ENCODE measurements around the gene GRM4.

The GRM4 gene

DNA sequence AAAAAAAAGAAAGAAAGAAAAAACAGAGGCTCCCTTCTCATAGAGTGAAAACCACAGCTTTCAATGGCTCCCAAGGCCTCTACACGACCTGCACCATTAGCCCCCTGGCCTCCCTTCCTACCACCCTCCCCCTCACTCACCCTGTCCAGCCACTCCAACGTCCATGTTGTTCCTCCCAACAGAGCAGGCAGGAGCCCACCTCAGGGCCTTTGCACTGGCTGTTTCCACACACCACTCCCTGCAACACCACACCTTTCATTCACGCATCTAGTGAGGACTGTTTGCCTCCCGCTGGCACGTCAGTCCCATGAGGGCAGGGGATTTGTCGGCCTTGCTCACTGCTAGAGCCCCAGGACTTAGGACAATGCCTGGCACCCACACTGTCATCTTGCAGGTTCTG lies 39.5 kb downstream of the GRM4 start:
- no peak for DNase-seq

GRCh38 chr6:34104628-34105027 lies 41.3 kb downstream of the GRM4 start:
- no peak for DNase-seq

GRCh38 chr6:34104186-34104585 lies 41.7 kb downstream of the GRM4 start:
- no peak for DNase-seq

GRCh38 chr6:34103321-34103720 lies 42.6 kb downstream of the GRM4 start:
- no peak for DNase-seq

GRCh38 chr6:34102696-34103095 lies 43.2 kb downstream of the GRM4 start:
- no peak for DNase-seq

GRCh38 chr6:34102099-34102656 lies 43.7 kb downstream of the GRM4 start:
- DNase-seq, result no peak

- DNase-seq, result no peak
These were observed 45.1 kb downstream of the GRM4 start for GRCh38 chr6:34100788-34101187.

DNA sequence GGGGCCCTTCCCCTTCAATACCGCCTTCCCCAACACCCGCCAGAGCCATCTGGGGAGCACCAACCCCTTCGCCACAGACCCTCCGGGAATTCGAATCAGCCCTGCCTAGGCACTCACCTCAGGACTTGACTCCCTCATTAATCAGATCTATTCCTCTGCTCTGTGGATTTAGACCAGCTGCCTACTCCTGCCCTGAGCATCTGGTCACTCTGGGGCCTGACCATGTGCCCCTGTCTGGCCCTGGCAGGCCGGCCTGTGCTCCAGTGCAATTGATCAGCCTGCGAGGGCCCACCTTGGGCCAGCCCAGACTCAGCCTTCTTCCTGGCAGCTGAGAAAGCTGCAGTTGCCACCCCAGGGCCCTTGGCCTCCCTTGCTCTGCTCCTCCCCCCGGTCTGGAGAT lies 46.0 kb downstream of the GRM4 start:
- no peak for DNase-seq

- no peak for DNase-seq
These were observed 47.6 kb downstream of the GRM4 start for GRCh38 chr6:34098045-34098936.

DNA sequence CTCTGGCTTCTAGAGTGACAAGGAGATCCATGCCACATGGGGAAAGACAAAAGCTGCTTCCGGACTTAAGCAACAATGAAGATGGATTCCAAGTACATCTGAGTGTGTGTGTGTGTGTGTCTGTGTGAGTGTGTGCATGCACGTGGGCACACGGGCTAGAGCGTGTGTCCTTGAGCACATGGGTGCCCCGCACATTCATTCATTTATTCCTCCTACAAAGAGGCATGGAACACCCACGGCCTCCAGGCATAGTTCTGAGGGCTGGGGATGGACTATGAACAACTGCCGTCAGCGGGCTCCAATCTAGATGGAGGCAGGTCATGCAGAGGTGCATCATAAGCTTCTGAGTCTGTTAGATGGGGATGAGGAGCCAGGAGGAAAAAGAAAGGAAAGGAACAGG lies 49.1 kb downstream of the GRM4 start:
- DNase-seq, result no peak

- no peak for DNase-seq
These were observed 49.7 kb downstream of the GRM4 start for GRCh38 chr6:34096193-34096592.

DNA sequence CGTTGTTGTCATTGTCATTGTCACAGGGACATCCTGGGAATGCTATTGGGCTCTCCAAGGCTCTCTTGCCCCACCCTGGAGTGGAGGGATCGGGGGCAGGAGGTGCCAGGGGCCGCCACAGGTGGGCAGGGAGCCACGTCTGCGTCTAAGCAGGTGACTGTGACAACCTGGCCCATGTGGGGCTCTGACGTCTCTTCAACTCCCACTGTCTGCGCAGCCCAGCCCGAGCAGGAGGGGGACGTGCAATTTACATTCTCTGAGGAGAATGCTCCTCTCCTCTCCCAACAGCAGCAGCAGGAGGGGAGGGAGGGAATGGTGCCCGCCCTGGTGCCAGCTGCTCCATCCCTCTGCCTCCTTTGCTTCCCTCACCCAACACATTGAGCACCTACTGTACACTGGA lies 50.1 kb downstream of the GRM4 start:
- no peak for DNase-seq

DNA sequence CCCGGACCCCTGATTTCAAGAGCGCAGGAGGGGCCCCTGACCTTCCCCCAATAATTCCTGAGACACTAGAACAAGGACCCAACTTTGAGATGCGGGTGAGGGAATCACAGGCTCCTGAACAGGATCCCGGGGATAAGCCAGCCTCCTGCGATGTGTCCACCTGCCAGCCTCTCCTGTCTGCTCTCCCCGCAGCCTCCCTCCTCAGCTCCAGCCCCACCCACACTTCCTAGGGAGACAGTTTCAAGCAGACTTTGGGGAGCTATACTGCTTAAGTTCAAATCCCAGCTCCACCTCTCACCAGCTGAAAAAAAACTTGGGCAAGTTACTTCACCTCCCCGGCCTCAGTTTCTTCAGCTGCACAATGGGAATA lies 50.8 kb downstream of the GRM4 start:
- no peak for DNase-seq

GRCh38 chr6:34094474-34095135 lies 51.3 kb downstream of the GRM4 start:
- no peak for DNase-seq

DNA sequence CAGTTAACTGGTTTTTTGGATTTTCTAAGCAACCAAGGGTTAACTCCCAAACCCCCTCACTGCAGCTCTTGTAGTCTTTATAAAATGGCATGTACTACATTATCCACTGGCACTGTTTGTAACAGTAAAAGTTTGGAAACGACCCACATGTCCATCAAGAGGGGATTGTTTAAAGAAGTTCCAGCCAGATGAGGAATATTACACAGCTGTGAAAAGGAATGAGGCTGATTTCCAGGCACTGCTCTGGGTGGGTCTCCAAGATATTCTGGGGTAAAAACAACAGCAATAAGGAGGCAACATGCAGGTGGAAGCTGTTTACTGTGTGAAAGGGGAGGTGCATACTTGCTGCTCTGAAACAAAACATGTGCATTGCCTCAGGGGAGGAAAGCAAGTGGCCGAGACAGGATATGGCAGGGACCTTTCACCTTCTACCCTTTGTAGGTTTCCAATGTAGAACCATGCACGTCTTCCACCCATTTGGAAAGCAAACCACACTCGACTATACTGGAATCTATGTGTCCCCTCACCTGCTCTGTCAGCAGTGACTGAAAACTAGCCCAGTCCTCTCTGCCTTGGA lies 51.9 kb downstream of the GRM4 start:
- no peak for DNase-seq

GRCh38 chr6:34093206-34093605 lies 52.7 kb downstream of the GRM4 start:
- DNase-seq, result no peak

GRCh38 chr6:34092631-34093030 lies 53.3 kb downstream of the GRM4 start:
- no peak for DNase-seq

DNA sequence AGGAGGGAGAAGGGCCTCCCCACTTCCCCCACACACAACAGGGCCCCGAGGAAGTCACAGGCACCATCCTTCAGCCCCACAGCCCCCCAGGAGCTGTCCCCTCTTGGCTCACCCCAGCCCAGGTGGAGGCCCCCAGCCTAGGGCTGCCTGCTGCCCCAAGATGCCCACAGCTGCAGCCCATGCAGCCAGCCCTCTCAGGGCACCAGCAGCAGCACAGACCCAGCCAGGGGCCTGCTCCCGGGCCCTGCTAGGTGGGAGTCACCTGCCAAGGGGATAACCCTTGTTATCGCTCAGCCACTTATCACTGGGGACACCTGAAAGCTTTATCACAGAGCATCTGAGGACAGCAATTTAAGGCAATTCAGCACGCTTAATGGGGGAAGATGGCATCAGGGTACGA lies 55.0 kb downstream of the GRM4 start:
- no peak for DNase-seq

GRCh38 chr6:34090529-34090928 lies 55.4 kb downstream of the GRM4 start:
- DNase-seq, result no peak

GRCh38 chr6:34086558-34086957 lies 59.3 kb downstream of the GRM4 start:
- no peak for DNase-seq

GRCh38 chr6:34085453-34086170 lies 60.3 kb downstream of the GRM4 start:
- DNase-seq, result no peak

GRCh38 chr6:34084591-34085290 lies 61.1 kb downstream of the GRM4 start:
- DNase-seq, result no peak

All from hematopoietic multipotent progenitor cell treated with erythropoietin and hydrocortisone succinate and interleukin-3 and kit ligand, for 8 days (in vitro differentiated cells).